HG02759 (cell line): Measurements from ENCODE around the gene RBMX2.
"Not testable (repeated sequence)": the region's sequence is repeated elsewhere in the genome, so short reads cannot be mapped to it uniquely, and the experiment has no call there.

Experiments used
- ATAC-seq: cut with Tn5 transposase; IDR thresholded peaks from one replicate; pipeline ENCODE4 v1.9.1; 2021; ENCODE audit warnings: mild to moderate bottlenecking, moderate library complexity; ENCODE audit not compliant: unreplicated experiment

The RBMX2 gene

DNA sequence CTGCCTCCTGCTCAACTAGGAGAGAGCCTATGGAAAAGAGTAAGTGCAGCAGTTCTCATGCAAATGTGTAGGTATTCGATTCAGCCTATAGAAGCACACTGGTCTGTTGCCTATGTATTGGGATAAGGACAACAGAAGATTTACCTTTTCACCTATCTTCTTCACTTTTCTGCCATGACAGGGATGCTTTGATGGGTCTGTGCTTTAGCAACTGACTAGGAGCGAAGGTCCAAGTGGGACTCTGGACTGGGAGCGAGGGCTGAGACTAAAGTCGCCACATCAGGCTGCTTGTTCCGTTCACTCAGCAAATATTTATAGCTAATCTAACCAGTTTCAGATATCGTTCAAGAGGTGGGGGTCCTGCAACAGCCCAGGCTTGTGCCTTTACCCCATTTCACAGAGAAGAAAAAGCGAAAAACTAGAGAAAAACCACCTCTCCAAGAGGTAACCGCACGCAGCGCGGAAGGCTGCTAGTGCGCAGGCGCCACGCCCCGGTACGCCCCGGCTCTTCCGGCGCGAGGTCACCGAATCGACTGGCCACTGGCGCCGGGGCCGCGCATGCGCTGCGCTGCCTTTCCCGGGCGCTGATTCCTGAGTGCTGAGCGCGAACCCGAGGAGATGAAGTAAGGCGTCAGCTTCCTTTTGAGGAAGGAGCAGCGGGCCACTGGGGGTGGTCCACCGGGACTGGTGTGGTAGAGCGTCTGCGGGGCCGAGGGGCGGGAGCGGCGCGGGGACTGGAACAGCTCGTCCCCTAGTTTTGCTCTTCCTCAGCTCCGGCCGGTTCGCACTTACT is at the start of gene RBMX2:
TSS of gene RBMX2 (plus strand) at position 573 of the 793 bp plus-strand sequence. CDS start at position 619, 46 bp downstream.
- peak; percentile 98 for ATAC-seq

DNA sequence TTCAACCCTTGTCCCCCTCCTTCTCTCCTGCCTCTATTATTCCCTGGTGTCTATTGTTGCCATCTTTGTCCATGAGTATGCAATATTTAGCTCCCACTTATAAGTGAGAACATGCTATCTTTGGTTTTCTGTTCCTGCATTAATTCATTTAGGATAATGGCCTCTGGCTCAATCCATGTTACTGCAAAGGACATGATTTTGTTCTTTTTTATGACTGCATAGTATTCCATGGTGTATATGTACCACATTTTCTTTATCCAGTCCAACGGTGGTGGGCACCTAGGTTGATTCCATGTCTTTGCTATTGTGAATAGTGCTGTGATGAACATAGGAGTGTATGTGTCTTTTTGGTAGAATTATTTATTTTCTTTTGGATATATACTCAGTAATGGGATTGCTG is 49.7 kb upstream of the RBMX2 start:
- not testable (repeated sequence) for ATAC-seq

DNA sequence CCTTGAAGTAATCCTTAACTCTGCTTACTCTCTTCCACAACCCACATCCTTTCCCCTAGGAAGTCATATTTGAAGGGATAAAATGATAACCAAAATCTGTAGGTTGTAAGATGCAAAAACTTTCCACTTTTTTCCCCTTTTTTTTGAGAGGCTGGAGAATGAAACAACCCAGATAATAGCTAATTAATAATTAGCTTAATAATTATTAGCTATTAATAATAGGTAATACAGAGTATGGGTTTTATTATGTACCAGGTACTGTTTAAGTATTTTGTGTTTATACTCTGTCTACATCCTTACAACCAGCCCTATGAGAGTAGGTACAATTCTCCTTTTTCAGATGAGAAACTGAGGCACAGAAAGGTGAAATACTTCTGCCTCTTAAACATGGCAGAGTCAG is 25.7 kb upstream of the RBMX2 start:
- no peak for ATAC-seq

GRCh38 chrX:130378024-130378669 is 23.6 kb upstream of the RBMX2 start:
- no peak for ATAC-seq

- ATAC-seq: no peak
Observed at GRCh38 chrX:130385520-130385919, 16.3 kb upstream of the RBMX2 start, which contains the start of gene GPR119. Gene GPR119 (minus strand): TSS chrX:130385674. CDS start chrX:130385447, 227 bp downstream.

DNA sequence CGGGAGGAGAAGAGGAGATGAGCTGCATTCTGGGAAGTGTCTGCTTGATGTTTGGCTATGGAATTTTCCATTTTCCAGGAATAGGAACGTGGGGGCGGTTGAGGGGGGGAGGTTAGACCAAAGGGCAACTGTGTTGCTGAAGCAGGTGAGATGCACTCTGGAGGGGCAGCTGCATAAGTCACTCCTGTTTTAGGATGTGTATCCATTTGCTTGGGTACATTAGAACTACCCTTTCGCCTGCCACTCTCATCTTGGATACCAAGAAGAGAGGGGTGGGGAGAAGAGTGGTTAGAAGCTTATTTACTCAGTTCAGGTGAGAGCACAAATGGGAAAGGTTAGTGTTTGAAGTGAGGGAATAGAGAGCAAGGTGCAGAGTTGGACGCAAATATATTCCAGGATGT is 15.4 kb upstream of the RBMX2 start:
- ATAC-seq: no peak

DNA sequence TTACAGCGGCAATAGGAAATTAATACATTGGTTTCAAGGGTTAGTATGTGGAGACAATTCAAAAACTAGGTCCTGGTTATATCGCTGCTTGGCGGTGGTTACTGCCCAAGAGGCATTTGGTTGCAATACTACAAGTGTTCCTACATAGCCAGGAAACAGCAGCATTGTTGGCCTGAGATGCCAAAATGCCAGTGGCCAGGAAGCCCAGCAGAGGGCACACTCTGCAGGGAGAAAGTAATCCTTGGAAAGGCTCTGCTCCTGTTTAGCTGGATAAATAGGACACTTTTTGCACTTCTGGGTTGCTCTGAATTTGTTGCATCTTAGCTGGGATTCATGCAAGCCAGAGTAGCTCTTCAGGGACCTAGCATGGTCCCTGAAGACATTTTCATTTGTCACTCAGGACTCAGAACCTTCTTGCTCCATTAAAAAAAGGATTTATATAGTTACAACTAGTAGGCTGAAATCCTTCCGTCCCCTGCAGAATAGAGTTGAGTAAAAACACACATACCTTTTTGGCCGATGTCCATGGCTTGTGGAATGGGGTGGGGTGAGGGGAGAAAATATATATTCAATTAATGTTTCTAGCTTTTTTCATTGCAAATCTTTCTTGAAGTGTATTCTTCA is 8.2 kb upstream of the RBMX2 start:
- ATAC-seq: no peak

DNA sequence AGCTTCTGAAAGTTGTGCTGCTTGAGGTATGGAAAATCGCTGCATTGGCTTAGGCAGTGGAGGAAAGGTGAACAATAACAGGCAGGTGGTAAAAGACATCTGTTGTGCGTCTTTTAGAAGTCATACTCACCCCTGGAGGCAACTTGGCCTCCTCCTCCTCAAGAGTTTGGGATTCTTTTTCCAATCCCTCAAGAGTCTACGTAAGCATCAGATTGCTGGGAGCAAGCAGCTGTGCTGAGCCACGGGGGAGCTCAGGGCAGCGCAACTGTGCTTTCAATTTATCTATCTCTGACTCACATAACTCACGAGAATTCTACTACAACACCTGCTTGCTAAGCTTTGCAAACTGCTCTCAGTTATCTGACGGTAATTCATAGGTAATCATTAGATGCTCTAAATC is 6.4 kb upstream of the RBMX2 start:
- ATAC-seq: no peak

GRCh38 chrX:130402208-130402684 is 459 bp downstream of the RBMX2 start:
- ATAC-seq: no peak

DNA sequence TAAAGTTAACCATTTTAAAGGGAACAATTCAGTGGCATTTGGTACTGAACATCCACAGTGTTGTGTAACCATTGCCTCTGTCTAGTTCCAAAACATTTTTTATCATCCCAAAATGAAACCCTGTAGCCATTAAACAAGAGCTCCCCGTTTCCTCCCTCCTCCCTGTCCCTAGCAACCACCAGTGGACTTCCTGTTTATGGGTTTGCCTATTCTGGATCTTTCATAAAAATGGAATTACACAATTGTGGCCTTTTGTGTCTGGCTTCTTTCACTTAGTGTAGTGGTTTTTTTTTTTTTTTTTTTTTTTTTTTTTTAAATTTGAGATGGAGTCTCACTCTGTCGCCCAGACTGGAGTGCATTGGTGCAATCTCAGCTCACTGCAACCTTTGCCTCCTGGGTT is 11.6 kb downstream of the RBMX2 start:
- no peak for ATAC-seq

- no peak for ATAC-seq
Observed at GRCh38 chrX:130414800-130415199, 13.0 kb downstream of the RBMX2 start.

DNA sequence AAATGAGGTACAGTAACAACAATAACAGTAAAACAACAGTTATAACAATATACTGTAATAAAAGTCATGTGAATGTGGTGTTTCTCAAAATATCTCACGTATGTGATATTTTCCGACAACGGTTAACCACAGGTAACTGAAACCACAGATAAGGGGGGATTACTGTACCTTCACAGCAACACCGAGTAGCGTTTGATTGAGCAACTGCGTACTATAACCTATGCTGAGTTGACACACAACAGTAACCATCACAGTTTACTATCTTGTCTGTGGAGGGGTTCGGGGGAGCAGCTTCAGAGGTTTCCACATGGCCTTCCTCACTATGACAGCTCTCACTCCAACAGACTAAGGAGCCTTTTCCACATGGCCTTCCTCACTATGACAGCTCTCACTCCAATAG is 13.4 kb downstream of the RBMX2 start:
- ATAC-seq: no peak

- no peak for ATAC-seq
Observed at GRCh38 chrX:130416785-130417184, 15.0 kb downstream of the RBMX2 start.

DNA sequence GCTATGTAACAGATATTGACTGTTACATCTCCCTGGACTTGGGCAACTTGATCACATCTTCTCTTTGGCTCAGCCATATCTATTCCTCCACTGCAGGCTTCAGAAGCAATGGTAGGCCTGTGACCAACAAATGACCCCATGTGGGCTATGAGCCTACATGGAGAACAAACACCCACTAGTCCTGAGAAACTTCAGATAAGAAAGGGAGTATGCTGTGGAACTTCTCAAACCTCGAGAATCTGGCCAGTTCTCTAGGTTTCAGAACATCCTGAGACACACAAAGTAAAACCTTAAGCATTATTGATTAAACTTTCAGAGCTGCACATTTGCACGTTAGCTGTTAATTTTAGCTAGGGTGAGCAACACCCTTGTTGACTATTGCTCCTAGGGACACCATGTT is 16.3 kb downstream of the RBMX2 start:
- ATAC-seq: peak; percentile 48

GRCh38 chrX:130418740-130419139 is 17.0 kb downstream of the RBMX2 start:
- peak; percentile 43 for ATAC-seq

DNA sequence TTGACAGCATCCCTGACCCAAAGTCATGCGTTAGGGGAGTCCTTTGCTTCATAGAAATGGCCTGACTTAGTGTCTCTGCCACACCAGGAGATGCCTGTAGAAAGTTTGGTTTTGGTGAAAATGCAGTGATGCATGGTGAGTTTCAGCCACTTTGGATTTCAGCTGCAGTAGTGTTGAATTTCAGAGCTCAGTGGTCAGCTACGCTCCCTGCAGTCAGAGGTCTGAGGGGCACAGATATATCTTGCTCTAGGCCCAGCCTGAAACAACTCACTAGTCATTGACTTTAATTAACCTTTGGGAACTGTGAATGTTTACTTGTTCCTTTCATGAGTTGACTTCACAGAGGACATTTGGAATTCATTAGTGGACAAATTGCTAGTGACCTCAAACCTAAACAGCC is 17.5 kb downstream of the RBMX2 start:
- ATAC-seq: no peak

DNA sequence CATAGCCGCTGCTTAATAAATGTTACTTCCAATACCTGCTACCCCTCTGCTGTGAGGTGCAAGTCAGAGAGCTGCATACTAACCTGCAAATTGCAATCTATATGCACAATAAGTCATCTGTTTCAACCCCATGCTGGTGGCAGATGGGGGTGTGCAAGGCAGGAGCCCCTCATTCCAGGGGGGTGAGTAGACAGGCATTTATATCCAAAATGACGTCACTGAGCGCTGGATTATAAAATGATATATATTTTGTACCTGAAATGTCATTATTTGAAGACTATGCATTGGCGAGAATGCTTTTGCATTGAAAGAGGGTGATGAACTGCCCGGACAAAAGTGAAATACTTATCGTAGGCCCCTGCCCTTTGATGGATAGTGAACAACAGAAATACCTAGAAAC is 24.7 kb downstream of the RBMX2 start:
- ATAC-seq: no peak

- not testable (repeated sequence) for ATAC-seq
Observed at GRCh38 chrX:130429236-130429635, 27.4 kb downstream of the RBMX2 start.

- ATAC-seq: no peak
Observed at GRCh38 chrX:130435937-130436336, 34.1 kb downstream of the RBMX2 start.

- ATAC-seq: not testable (repeated sequence)
Observed at GRCh38 chrX:130437996-130438395, 36.2 kb downstream of the RBMX2 start.

GRCh38 chrX:130443875-130444274 is 42.1 kb downstream of the RBMX2 start:
- ATAC-seq: no peak
